Activated CD8-positive, alpha-beta memory T cell treated with anti-CD3 and anti-CD28 coated beads, Interleukin-2, amount 50 U/mL, for 48 hours (primary cell): Measurements from ENCODE around the gene STYXL1.

Experiments used
- DNase-seq: peaks from one replicate; pipeline ENCODE4 v3.0.0-alpha.2; 2020

STYXL1 gene

DNA sequence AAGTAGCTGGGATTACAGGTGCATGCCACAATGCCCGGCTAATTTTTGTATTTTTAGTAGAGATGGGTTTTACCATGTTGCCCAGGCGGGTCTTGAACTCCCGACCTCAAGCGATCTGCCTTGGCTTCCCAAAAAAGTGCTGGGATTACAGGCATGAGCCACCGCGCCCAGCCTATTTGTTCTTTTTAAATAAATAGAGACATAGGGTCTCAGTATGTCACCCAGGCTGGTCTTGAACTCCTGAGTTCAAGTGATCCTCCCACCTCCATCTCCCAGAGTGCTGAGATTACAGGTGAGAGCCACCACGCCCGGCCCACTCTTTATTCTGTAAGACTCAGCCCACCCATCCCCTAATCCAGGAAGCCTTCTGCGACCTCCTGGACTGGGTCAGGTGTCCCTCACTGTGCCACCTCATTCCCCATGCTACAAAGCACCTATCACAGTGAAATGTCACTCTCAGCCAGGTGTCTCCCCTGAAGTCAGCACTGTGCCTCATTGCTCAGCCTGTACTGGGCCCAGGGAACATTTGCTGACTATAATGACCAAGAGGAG is 56.2 kb downstream of the STYXL1 start:
- no peak for DNase-seq

DNA sequence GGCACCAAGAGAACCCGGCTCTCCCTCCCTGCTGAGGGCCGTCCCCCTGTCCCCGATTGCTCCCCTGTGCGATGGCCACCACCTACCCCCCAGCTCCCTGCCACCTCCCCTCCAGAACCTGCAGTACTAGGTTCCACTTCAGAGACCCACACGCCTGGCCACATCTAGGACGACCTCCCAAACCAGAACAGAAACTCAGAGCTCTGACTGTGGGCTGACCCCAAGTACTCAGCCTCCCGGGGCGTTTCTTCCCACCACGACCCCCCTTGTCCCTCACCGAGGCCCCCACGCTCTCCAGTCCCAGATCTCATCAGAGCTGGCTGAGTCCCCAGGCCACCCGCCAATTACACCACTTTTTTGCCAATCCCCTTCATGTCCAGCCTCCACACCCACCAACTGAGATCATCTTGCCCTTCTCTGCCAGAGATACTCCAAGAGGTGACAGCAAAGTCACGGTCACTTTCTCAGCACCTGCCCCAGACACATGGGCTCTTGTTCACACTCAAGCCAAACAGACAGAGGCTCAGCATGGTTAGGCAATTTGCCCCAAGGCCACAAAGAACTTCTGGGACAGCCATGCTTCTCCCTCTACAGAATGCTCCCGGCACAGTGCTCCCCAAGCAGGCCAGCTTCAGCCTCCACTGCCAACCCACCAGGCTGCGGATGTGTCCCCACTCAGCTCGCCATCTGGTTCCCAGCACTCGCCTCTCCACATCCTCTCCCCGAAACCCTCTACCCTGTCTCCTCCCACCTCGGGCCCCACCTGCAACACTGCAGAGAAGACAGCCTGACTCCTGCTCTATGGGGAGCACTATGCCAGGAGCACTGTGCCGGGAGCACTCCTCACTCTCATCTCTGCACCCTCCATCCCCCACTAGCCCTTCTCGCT is 58.1 kb downstream of the STYXL1 start:
- DNase-seq: no peak

DNA sequence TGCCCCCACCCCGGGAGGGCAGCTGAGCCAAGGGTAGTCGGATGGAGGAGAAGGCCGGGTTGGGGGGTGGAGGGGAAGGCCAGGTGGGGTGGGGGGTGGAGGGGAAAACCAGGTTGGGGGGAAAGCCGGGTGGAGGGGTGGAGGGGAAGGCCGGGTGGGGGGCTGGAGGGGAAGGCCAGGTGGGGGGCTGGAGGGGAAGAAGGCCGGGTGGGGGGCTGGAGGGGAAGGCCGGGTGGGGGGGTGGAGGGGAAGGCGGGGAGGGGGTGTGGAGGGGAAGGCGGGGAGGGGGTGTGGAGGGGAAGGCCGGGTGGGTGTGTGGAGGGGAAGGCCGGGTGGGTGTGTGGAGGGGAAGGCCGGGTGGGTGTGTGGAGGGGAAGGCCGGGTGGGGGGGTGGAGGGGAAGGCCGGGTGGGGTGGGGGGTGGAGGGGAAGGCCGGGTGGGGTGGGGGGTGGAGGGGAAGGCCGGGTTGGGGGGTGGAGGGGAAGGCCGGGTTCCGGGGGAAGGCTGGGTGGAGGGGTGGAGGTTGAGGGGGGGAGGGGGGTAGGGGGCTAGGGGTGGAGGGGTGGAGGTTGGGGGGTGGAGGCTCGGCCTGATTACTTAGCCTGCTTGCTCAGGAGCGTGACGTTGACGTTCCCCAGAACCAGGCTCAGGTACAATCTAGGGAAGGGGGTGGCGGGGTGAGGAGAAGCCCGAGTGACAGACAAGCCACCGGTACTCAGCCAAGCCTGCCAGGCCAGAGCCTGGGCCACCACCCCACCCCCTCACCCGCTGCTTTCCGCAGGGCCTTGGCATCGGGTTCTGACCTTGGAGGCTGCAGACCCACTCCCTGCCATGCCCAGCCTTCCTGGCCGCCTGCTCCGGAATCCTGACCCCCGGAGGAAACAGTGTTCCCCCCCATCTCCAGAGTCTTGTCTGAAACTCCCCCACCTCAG is 59.0 kb downstream of the STYXL1 start:
- DNase-seq: no peak

DNA sequence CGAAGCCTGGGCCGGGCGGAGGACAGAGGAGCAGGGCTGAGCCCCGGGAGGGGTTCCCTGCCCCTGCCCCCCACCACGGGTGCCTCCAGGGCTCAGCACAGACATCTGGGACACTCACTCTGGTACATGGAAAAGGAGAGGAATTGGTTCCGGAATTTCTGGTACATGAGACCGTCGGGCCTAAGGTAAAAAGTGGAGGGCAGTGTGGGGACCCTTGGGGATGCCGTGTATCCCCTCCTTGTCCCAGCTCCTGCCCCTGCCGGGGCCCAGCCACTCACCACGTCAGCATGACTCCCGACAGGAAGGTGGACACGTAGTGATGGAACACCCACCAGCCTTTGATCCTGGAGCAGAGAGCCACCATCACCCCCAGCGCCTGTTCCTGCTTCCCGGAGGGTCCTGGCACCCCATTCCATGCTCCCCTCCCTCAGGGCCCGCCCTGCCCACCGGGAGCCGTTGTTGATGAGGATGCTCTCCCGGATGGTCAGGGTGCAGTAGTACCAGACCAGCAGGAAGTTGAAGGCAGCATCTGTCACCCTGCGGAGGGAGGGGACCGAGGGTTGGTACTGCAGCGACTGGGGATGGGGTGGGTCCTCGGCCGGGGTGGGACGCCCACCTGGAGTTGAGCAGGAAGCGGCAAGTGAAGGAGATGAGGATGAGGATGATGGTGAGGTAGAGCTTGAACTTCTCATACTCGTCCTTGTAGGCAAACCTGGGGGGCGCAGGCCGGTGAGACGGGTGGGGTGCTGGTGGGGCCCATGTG is 59.8 kb downstream of the STYXL1 start:
- DNase-seq: no peak

DNA sequence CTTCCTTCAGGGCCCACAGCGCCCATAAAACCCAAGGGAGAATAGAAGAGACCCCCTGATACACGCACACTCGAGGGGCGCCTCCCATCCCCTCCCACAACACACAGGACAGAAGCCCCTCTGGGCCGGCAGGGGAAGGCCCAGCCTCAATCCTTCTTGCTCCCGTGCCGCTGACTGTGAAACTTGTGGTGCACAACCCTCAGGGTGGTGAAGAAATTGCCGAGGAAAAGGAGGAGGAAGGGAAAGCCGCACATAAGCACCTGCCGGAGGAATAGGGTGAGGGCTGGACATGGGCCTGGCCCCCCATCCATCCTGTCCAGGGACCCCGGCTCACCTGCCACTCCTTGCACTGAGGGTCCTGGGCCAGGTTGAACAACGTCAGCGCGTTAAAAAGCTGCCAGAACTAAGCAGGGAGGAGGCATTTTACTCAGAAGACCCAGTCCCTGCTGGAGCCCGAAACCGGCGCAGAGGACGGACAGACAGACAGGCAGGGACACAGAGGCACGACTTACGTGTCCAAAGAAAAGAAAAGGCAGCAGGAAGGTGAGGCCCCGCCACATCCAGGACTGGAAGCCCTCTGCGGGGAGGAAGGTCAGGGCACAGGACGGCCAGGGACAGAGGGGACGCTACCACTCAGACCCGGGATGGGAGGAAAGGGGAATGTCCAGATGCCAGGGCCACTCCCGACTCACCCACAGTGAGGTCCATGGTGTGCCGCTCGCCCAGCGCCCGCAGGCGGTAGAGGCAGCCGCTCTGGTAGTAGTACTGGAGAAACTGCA is 60.6 kb downstream of the STYXL1 start:
- no peak for DNase-seq

DNA sequence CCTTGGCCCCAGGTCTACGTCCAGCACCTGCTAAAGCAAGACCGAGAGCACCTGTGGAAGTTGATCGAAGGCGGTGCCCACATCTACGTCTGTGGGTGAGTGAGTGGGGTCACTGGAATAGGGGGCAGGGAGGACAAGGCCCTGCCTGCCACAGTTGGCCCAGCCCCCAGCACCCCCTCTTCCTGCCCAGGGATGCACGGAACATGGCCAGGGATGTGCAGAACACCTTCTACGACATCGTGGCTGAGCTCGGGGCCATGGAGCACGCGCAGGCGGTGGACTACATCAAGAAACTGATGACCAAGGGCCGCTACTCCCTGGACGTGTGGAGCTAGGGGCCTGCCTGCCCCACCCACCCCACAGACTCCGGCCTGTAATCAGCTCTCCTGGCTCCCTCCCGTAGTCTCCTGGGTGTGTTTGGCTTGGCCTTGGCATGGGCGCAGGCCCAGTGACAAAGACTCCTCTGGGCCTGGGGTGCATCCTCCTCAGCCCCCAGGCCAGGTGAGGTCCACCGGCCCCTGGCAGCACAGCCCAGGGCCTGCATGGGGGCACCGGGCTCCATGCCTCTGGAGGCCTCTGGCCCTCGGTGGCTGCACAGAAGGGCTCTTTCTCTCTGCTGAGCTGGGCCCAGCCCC is 61.5 kb downstream of the STYXL1 start:
- DNase-seq: no peak

DNA sequence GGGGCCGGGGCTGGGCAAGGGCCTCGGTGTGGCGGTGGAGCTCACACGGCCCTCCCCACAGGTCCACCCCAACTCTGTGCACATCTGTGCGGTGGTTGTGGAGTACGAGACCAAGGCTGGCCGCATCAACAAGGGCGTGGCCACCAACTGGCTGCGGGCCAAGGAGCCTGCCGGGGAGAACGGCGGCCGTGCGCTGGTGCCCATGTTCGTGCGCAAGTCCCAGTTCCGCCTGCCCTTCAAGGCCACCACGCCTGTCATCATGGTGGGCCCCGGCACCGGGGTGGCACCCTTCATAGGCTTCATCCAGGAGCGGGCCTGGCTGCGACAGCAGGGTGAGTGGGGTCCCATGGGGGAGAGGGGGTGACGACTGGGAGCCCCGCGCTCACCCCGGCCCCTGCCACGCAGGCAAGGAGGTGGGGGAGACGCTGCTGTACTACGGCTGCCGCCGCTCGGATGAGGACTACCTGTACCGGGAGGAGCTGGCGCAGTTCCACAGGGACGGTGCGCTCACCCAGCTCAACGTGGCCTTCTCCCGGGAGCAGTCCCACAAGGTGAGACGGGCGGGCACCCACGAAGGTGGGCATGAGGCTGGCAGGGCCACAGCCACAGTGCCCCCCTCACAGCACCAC is 62.2 kb downstream of the STYXL1 start:
- no peak for DNase-seq

DNA sequence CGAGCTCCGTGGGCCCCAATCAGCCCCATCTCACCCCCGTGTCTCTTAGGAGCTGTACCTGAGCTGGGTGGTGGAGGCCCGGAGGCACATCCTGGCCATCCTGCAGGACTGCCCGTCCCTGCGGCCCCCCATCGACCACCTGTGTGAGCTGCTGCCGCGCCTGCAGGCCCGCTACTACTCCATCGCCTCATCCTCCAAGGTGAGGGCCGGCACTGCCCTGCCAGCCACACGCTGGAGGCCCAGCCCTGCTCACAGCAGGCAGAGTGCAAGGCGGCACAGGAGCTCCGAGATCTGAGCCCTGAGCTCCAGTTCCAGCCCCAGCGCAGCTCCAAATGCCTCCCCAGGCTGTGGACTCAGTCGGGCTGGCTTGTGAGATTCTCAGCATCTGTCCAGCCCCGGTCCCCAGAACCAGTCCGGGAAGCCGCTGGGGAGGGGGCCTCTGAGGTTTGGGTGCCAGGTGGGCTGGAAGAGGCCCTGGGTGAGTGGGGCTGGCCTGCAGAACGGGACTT is 62.7 kb downstream of the STYXL1 start:
- no peak for DNase-seq

DNA sequence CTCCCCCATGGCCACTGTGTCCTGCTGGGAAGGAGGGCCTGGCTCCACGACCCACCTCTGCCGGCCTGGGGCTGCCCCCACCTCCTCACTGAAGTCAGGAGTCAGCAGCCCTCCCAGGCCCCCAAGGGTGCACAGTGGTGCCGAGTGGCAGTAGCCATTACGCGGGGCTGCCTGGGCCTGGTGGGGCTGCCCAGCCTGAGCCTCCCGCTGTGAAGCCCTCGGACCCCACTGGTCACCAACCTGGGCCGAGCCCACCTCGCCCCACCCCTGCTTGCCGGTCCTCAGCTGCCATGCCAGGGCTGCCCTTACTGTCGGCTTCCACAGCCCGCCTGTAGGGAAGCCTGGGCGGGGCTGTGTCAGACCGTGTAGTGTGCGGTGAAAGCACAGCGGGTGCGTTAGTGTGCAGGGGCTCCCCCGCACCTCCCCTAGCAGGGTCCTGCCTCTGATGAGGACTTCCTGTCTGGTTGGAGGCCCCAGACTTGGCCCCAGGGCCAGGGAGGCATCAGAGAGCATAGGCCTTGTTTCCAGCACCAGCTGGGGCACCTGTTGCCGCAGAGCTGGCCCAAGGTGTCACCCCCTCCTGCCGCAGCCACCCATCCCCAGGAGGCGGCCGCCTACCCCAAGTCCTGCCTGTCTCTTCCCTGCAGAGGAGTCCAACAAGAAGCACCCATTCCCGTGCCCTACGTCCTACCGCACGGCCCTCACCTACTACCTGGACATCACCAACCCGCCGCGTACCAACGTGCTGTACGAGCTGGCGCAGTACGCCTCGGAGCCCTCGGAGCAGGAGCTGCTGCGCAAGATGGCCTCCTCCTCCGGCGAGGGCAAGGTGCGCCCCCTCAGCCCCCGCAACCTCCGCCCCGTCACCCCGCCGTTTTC is 63.4 kb downstream of the STYXL1 start:
- no peak for DNase-seq

DNA sequence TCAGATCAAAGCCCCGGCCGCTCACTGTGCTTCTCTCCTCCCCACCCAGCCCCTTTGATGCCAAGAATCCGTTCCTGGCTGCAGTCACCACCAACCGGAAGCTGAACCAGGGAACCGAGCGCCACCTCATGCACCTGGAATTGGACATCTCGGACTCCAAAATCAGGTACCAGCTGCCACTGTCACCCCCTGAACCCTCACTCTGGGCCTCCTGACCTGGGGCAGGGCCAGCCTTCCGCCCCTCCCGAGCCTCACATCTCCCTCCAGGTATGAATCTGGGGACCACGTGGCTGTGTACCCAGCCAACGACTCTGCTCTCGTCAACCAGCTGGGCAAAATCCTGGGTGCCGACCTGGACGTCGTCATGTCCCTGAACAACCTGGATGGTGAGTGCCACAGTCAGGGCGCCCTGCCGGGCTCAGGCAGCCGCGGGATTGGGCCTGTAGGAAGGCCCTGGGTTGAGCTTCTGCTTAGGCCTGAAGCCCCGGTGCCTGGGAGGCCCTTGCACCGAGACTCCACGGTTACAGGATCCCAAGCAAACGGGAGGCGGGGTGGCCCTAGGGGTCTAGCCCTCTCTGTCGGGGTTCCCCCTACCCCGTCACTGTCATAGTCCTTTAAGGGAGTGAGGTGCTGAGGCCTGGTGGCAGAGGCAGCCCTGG is 64.2 kb downstream of the STYXL1 start:
- no peak for DNase-seq

DNA sequence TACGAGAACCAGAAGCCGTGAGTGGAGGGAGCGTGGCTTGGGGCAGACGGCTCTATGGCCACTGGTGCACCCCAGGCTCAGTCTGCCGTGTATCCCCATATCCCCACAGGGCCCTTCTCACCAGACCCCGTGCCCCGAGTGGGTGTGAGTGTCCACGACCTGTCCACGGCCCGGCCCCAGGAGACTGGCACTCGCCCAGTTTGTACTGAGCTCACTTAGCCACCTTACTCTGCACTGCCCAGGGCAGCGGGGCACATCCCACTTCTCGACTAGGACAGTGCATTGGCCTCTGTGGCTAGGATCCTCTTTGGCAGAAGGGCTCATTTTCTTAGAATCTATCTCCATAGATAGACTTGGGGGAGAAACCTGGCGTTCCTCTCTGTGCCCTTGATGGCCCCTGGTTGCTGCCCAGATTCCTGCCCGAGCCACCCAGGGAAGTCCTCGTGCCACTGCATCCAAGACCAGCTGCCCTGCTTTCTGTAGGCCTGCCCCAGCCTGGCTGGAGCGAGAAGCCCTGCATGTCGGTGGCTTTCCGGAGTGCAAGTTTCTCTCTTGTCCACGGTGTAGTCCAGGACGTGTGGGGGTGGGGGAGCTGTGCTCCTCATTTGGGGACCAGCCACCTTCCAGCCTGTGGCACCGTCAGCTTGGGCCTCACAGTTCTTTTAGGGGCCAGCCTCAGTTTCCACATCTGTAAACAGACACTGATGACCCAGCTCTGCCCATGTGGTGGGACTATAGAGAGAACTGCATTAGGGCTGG is 65.3 kb downstream of the STYXL1 start:
- no peak for DNase-seq

DNA sequence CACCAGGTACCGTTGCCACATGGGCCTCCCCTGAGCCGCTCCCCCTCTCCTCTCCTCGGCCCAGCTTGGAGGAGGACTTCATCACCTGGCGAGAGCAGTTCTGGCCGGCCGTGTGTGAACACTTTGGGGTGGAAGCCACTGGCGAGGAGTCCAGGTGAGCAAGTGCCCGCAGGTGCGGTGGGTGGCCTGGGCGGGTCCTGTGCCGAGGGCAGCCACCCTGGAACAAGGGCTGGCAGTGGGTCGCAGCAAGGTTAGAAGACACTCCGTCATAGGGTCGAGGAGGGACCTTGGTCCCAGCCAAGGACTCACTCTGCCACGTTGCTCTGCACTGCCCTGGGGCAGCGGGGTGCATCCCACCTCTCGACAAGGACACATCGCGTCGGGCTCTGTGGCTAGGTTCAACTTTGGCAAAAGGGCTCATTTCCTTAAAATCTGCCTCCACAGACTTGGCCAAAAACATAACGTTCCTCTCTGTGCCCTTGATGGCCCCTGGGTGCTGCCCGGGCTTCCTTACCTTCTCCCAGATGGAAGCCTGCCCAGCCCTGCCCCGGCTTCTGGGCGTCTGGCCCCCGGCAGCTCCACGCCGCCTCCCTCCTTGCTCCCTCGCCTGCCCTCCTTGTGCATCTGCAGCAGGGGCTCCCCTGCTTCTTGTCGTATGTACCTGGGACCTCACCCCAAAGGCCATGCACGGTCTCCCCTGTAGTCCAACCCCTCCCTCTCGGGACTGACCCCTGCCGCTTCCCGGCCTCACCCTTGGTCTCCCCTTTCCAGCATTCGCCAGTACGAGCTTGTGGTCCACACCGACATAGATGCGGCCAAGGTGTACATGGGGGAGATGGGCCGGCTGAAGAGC is 66.1 kb downstream of the STYXL1 start:
- no peak for DNase-seq

DNA sequence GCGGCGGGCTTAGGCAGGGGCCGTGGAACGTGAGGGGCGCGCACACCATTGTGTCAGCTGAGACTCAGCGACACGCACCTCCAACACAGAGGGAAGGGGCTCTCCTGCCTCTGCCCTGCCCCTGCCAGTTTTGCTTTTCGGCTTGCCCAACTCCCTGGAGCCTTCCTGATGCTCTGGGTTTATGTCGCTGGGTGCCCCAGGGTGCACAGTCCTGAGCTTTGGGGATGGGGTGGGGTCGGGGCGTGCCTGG is 66.7 kb downstream of the STYXL1 start:
- no peak for DNase-seq

DNA sequence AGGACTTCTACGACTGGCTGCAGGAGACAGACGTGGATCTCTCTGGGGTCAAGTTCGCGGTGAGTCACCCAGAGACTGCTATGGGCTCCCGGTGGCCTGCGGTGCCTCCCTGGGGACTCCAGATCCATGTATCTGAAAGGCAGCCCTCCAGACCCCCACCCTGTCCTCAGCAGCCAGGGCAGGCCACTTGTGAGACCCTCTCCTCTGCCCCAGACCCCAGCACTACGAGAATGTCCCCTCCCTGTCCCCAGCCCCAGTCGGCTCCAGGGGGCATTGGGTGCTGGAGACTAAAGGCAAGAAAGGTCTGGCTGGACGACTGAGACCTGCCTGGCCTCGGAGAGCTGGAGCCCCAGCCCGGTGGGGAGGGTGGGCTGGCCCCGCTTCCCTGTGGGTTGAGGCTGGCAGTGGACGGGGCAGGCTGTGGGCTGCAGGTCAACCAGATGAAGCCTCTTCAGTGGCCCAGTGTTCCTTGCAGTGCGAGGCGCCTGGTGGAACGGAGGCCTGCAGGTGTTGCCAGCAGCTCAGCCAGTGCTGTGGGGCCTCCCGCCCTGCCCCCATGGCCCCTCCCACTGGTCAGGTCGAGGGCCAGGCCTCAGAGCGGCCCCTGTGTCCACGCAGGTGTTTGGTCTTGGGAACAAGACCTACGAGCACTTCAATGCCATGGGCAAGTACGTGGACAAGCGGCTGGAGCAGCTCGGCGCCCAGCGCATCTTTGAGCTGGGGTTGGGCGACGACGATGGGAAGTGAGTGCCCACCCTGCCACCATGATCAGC is 67.2 kb downstream of the STYXL1 start:
- no peak for DNase-seq

DNA sequence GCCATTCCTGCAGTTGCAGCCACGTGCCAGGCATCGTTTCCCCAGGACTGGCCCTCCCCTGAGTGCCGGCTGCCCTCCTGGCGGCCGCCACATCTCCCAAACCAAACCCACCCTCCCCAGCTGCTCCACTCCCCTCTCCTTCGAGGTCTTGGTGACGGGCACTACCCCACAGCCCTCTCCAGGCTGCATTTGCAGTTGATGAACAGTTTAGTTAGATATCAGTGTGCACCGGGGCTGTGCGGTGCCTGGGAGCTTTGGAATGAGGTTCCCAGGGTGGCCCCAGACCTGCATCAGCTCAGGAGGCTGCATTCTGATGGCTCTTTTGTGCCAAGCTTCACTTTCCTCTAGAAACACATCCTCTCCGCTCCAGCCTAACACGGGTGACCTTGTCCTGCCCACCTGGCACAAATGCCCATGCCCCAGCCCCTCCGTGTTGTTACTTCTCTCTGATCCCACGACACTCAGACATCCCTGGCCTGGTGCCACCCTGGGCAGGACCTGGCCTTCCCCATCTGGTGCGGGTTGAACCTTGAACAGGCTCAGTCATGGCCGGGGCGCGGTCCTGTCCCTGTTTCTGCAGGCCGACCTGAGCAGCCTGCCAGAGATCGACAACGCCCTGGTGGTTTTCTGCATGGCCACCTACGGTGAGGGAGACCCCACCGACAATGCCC is 67.9 kb downstream of the STYXL1 start:
- no peak for DNase-seq

DNA sequence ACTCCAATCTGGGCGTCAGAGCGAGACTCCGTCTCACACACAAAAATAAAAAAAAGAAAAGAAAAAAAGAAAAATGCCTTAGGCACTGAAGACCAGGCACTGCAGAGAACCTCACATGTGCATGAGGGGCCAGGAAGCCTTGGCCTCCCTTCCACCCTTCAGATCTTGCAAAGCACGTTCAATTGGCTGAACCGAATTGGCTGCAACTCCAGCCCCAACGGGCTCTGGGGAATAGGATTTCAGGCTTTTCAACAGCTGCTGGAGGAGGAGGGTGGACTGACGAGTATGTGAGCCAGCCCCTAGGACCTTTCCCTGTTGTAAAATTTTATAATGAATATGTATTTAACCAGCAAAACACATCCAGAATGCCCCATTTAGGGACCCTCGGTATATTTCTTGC is 70.1 kb downstream of the STYXL1 start:
- DNase-seq: no peak
